ENCODE data around the gene SRPK1.

Gene SRPK1

DNA sequence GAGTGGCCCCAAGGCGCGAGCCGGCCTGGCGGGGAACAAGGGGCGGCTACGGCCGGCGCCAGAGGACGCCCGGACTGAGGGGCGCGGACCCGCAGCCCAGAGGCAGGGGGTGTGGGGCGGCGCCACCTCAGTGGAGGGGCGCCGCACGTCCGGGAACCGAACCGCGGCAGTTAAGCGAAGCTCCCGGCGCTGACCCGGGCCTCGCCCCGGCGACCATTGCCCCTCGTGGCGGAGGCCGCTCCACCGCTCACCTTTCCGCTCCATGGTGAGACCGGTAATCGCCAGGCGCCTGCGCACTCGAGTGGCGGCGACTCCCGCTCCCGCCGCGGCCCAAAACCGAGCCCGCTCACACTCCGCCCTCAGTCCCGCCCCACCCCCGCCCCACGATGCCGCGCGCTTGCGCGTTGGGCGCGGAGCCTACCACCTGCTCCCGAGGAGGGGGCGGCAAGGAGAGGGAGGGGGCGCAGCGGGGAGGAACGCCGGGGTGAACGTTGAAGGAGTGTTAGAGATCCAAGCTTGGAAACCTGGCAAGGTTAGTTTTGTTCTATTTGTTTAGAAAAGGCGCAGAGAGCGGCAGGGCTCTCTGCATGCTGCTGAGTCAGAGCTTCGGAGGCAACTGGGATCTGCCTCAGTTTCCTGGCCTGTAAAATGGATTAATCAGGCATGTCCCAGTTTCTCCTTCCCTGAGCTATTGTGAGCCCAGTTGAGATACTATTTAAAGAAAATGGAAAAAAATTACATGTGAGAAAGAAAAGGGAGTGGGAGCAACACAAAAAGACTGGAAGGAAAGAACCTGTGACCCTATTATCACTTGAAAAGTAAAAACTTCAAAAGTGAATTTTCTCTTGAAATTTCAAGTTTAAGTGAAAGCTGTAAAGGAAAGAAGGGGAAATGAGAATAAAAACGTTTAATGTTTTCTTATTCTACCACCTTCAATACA lies at the start of gene SRPK1:
TSS of gene SRPK1 (minus strand) at position 306 of the 940 bp plus-strand sequence. CDS start at position 264, 42 bp downstream.
- peak; percentile 76 for DNase-seq (ENCODE audit: low read depth, low spot score)
- H3K4me1 ChIP-seq (ENCODE audit: control insufficient read depth, insufficient read depth, low read length) = no peaks in the 10 kb centered on the region; the same call in 1 of the 2 replicates
- H3K27me3 ChIP-seq (ENCODE audit: control insufficient read depth, insufficient read depth, low read length) = no peaks in the 10 kb centered on the region
- H3K27ac ChIP-seq (ENCODE audit: low read length) = no peak within 1 kb of the TSS
- no peaks in the 10 kb centered on the region for H3K9me3 ChIP-seq (ENCODE audit: control insufficient read depth, insufficient read depth, low read length)
- no peaks in the 10 kb centered on the region; the same call in 1 of the 2 replicates for H3K36me3 ChIP-seq (ENCODE audit: control insufficient read depth, insufficient read depth, low read length)
- no CpG with 5 or more reads among the region's 69 CpGs for WGBS (ENCODE audit: insufficient coverage, insufficient read length)
- H3K4me3 ChIP-seq (ENCODE audit: low read length) = peak within 1 kb of the TSS; percentile 92

DNA sequence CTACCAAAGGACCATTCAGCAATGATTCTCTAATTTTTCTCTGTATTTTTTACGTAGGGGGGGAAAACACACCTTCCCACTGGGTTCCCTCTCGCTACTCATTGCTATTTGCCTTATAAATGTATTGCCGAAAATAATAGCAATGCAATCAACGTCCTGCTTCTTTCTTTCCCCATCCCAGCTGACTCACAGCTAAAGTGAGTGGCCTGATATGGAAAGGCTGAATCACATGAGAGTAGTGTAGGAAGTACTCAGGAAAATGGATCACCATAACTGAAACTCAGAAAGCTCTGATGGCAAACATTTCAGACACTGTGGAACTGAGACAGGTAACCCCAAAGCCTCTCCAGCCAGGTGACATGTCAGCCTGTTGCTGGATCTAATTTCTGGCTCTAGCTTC lies 49.3 kb upstream of the SRPK1 start:
- no CpG with 5 or more reads among the region's 4 CpGs for WGBS (ENCODE audit: insufficient coverage, insufficient read length)
- no peaks in the 10 kb centered on the region for H3K27me3 ChIP-seq (ENCODE audit: control insufficient read depth, insufficient read depth, low read length)
- H3K4me1 ChIP-seq (ENCODE audit: control insufficient read depth, insufficient read depth, low read length) = no peaks in the 10 kb centered on the region
- no peaks in the 10 kb centered on the region for H3K9me3 ChIP-seq (ENCODE audit: control insufficient read depth, insufficient read depth, low read length)
- no peak overlapping the region for H3K4me3 ChIP-seq (ENCODE audit: low read length)
- H3K36me3 ChIP-seq (ENCODE audit: control insufficient read depth, insufficient read depth, low read length) = no peaks in the 10 kb centered on the region
- H3K27ac ChIP-seq (ENCODE audit: low read length) = no peak overlapping the region
- no peak for DNase-seq (ENCODE audit: low read depth, low spot score)

- Histone ChIP-seq H3K9me3 (ENCODE audit: control insufficient read depth, insufficient read depth, low read length) (no peaks in the 10 kb centered on the region), H3K27ac (ENCODE audit: low read length) (no peak overlapping the region), H3K27me3 (ENCODE audit: control insufficient read depth, insufficient read depth, low read length) (no peaks in the 10 kb centered on the region), H3K4me1 (ENCODE audit: control insufficient read depth, insufficient read depth, low read length) (no peaks in the 10 kb centered on the region), H3K36me3 (ENCODE audit: control insufficient read depth, insufficient read depth, low read length) (no peaks in the 10 kb centered on the region), H3K4me3 (ENCODE audit: low read length) (no peak overlapping the region)
- no peak for DNase-seq (ENCODE audit: low read depth, low spot score)
Observed at GRCh38 chr6:35969646-35970045, 48.7 kb upstream of the SRPK1 start.

DNA sequence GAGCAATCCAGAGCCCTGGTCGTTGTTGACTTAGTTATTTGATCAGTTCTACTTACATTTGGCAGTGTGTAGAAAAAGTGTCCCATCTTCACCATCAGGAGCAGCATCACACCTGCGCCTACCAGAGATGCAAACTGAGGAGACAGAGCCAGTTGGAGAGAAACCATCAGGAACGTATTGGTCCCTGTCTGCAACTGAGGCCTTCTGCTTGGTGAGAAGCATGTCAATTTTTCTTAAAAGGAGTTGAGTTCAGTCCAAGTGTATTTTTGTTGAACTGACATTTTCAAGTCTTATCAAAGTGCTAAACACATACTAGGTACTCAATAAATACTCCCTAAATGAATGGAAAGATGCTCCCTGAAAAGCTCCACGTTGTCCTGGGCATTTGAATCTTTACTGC lies 47.9 kb upstream of the SRPK1 start:
- Histone ChIP-seq H3K9me3 (ENCODE audit: control insufficient read depth, insufficient read depth, low read length) (no peaks in the 10 kb centered on the region), H3K4me1 (ENCODE audit: control insufficient read depth, insufficient read depth, low read length) (no peaks in the 10 kb centered on the region), H3K4me3 (ENCODE audit: low read length) (no peak overlapping the region), H3K27me3 (ENCODE audit: control insufficient read depth, insufficient read depth, low read length) (no peaks in the 10 kb centered on the region), H3K27ac (ENCODE audit: low read length) (no peak overlapping the region), H3K36me3 (ENCODE audit: control insufficient read depth, insufficient read depth, low read length) (no peaks in the 10 kb centered on the region)
- no CpG with 5 or more reads among the region's 4 CpGs for WGBS (ENCODE audit: insufficient coverage, insufficient read length)
- no peak for DNase-seq (ENCODE audit: low read depth, low spot score)

DNA sequence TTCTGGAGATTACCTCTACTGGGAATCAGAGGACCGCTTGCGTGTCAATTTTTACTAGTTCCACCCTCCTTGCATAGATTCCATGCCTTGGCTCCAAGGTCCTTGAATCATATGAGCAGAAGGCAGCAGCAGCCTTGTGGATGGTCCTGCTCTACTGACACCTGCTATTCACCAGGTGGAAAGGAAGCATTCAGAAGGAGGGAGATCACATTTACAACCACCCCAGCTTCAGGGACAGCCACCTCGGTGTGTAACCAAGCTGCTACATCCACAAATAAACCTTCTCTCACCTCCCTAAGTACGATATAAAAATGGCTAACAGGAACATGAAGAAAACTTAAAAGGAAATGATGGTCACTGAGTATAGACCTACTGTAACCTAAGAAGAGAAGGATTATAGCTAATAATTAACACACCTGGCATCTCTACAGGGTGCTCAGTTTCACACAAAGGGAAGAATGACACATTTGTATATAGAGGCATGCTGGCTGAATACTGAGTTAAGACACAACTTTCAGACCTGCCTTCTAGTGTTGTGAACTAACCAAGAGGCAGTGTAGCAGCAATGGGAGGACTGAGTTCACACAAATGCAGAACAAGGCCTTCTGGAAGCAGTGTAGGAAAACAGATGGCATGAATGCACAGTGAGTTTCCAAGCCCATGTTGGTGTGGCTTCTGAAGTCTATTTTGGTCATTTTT lies 46.3 kb upstream of the SRPK1 start:
- no peak for DNase-seq (ENCODE audit: low read depth, low spot score)
- WGBS (ENCODE audit: insufficient coverage, insufficient read length) = no CpG with 5 or more reads among the region's 4 CpGs
- no peaks in the 10 kb centered on the region for H3K27me3 ChIP-seq (ENCODE audit: control insufficient read depth, insufficient read depth, low read length)
- no peak overlapping the region for H3K27ac ChIP-seq (ENCODE audit: low read length)
- H3K36me3 ChIP-seq (ENCODE audit: control insufficient read depth, insufficient read depth, low read length) = no peaks in the 10 kb centered on the region
- no peak overlapping the region for H3K4me3 ChIP-seq (ENCODE audit: low read length)
- H3K9me3 ChIP-seq (ENCODE audit: control insufficient read depth, insufficient read depth, low read length) = no peaks in the 10 kb centered on the region
- H3K4me1 ChIP-seq (ENCODE audit: control insufficient read depth, insufficient read depth, low read length) = no peaks in the 10 kb centered on the region

DNA sequence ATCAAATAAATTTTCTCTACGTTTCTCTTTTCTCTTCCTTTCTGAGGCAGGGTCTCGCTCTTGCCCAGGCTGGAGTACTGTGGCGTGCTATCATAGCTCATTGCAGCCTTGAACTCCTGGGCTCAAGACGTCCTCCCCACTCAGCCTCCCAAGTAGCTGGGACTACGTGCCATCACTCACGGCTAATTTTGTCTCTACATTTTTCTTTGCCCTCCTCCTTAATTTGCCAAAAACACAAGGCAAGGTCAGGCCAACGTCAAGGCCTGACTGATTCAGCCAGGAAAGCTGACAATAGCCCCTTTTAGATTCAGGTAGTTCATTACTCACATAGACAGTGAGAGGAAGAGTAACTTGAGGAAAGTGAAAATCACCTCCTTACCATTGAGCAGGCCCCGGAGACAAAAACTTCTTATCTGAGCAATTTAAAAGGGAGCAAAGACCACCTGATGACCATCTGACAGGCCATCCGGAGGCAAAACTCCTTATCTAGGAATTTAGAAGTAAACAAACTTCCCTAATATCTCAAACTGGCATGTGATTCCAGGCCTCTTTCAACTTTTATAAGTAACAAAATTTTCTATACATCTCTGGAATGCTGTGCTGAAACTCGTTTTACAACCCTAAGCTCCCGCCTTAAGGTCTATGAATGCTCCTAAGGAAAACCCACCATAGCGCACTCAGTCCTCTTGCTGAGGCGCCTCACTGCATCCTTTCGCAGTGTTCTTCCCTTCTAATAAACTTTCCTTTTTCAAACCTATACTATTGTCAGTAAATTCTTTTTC lies 42.1 kb upstream of the SRPK1 start:
- H3K4me1 ChIP-seq (ENCODE audit: control insufficient read depth, insufficient read depth, low read length) = no peaks in the 10 kb centered on the region
- no peaks in the 10 kb centered on the region for H3K27me3 ChIP-seq (ENCODE audit: control insufficient read depth, insufficient read depth, low read length)
- no peak overlapping the region for H3K4me3 ChIP-seq (ENCODE audit: low read length)
- no peak for DNase-seq (ENCODE audit: low read depth, low spot score)
- no CpG with 5 or more reads among the region's 14 CpGs for WGBS (ENCODE audit: insufficient coverage, insufficient read length)
- H3K27ac ChIP-seq (ENCODE audit: low read length) = no peak overlapping the region
- no peaks in the 10 kb centered on the region for H3K36me3 ChIP-seq (ENCODE audit: control insufficient read depth, insufficient read depth, low read length)
- no peaks in the 10 kb centered on the region for H3K9me3 ChIP-seq (ENCODE audit: control insufficient read depth, insufficient read depth, low read length)

DNA sequence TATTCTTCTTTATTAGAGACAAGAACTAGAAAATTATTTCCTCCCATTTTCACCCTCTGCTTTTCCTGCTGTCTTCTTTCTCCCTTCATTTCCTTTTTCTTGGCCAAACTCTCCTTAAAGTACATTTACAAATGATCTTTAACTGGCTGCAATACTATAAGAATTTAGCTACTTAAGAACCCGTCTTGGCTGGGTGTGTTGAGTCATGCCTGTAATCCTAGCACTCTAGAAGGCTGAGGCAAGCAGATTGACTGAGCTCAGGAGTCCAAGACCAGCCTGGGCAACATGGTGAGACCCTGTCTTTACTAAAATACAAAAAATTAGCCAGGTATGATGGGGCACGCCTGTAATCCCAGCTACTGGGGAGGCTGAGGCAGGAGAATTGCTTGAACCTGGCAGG lies 39.3 kb upstream of the SRPK1 start:
- Histone ChIP-seq H3K36me3 (ENCODE audit: control insufficient read depth, insufficient read depth, low read length) (no peaks in the 10 kb centered on the region), H3K4me3 (ENCODE audit: low read length) (no peak overlapping the region), H3K27ac (ENCODE audit: low read length) (no peak overlapping the region), H3K4me1 (ENCODE audit: control insufficient read depth, insufficient read depth, low read length) (no peaks in the 10 kb centered on the region), H3K27me3 (ENCODE audit: control insufficient read depth, insufficient read depth, low read length) (no peaks in the 10 kb centered on the region), H3K9me3 (ENCODE audit: control insufficient read depth, insufficient read depth, low read length) (no peaks in the 10 kb centered on the region)
- no peak for DNase-seq (ENCODE audit: low read depth, low spot score)
- WGBS (ENCODE audit: insufficient coverage, insufficient read length) = no CpG with 5 or more reads among the region's 2 CpGs

GRCh38 chr6:35955970-35956369 lies 35.1 kb upstream of the SRPK1 start:
- H3K9me3 ChIP-seq (ENCODE audit: control insufficient read depth, insufficient read depth, low read length) = no peaks in the 10 kb centered on the region
- WGBS (ENCODE audit: insufficient coverage, insufficient read length) = no CpG with 5 or more reads among the region's 4 CpGs
- no peak overlapping the region for H3K27ac ChIP-seq (ENCODE audit: low read length)
- DNase-seq (ENCODE audit: low read depth, low spot score) = no peak
- H3K27me3 ChIP-seq (ENCODE audit: control insufficient read depth, insufficient read depth, low read length) = no peaks in the 10 kb centered on the region
- no peaks in the 10 kb centered on the region for H3K36me3 ChIP-seq (ENCODE audit: control insufficient read depth, insufficient read depth, low read length)
- peaks cover 2% of the 10 kb centered on the region; the same call in 1 of the 2 replicates for H3K4me1 ChIP-seq (ENCODE audit: control insufficient read depth, insufficient read depth, low read length)
- H3K4me3 ChIP-seq (ENCODE audit: low read length) = no peak overlapping the region

GRCh38 chr6:35955521-35955920 lies 34.6 kb upstream of the SRPK1 start:
- Histone ChIP-seq H3K27ac (ENCODE audit: low read length) (no peak overlapping the region), H3K4me3 (ENCODE audit: low read length) (no peak overlapping the region), H3K4me1 (ENCODE audit: control insufficient read depth, insufficient read depth, low read length) (peaks cover 3% of the 10 kb centered on the region; the same call in 1 of the 2 replicates), H3K27me3 (ENCODE audit: control insufficient read depth, insufficient read depth, low read length) (no peaks in the 10 kb centered on the region), H3K36me3 (ENCODE audit: control insufficient read depth, insufficient read depth, low read length) (no peaks in the 10 kb centered on the region), H3K9me3 (ENCODE audit: control insufficient read depth, insufficient read depth, low read length) (no peaks in the 10 kb centered on the region)
- no CpG with 5 or more reads among the region's 5 CpGs for WGBS (ENCODE audit: insufficient coverage, insufficient read length)
- no peak for DNase-seq (ENCODE audit: low read depth, low spot score)

GRCh38 chr6:35955071-35955470 lies 34.2 kb upstream of the SRPK1 start:
- Histone ChIP-seq H3K36me3 (ENCODE audit: control insufficient read depth, insufficient read depth, low read length) (no peaks in the 10 kb centered on the region), H3K4me1 (ENCODE audit: control insufficient read depth, insufficient read depth, low read length) (peaks cover 3% of the 10 kb centered on the region; the same call in 1 of the 2 replicates), H3K27ac (ENCODE audit: low read length) (no peak overlapping the region), H3K9me3 (ENCODE audit: control insufficient read depth, insufficient read depth, low read length) (no peaks in the 10 kb centered on the region), H3K4me3 (ENCODE audit: low read length) (no peak overlapping the region), H3K27me3 (ENCODE audit: control insufficient read depth, insufficient read depth, low read length) (no peaks in the 10 kb centered on the region)
- DNase-seq (ENCODE audit: low read depth, low spot score) = no peak
- no CpG with 5 or more reads among the region's 8 CpGs for WGBS (ENCODE audit: insufficient coverage, insufficient read length)
